ENCODE data around the gene IVD.

Gene IVD

DNA sequence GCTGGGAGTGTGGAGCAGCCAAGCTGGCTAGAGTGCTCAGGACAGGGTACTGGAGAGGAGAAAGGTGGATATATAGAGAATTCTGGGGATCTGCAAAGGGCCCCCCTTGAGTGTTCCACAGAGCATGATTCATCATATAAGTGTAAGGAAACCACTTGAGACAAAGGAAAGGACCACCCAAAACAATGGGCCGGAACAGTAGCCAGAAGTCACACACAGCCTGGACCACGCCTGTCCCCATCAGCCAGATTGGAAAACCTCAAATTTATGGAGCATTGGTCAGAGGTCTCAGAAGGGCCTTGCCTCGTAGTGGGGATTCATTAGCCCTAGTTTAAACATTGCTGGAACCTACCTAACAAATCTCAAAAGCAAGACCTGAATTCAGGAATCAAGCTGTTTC lies 28.0 kb upstream of the IVD start:
- no peak for DNase-seq (ENCODE audit: low spot score)

DNA sequence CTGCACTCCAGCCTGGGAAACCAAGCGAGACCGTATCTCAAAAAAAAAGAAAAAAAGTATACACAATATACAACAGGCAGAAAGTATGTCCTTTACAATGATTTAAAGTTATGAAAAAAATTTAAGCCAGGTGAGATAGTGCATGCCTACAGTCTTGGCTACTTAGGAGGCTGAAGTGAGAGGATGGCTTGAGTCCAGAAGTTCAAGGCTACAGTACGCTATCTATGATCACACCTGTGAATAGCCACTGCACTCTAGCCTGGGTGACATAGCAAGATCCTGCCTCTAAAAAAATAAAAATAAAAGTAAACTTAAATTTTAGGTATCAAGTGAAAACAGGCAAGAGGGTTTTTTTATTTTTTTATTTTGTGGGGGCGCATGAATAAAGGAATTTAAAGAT lies 26.2 kb upstream of the IVD start:
- DNase-seq (ENCODE audit: low spot score), result no peak

DNA sequence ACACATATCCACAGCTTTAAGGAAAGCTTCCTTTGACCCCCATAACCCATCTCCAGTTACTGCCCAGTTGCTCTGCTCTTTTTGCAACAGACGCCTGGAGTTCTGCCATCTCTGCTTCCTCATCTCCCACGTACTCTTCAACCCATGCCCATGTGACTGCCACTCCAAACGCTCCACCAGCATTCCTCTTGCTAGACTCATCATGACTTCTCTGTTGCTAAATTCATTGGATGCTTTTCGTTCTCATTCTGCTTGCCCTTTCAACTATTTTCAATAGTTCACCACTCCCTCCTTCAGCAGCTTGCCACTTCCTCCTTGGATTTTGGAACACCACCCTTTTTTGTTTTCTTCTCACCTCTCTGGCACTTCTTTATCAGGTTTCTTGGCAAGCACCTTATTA lies 25.7 kb upstream of the IVD start:
- DNase-seq (ENCODE audit: low spot score), result peak; percentile 56

- no peak for DNase-seq (ENCODE audit: low spot score)
Observed at GRCh38 chr15:40380636-40381035, 25.0 kb upstream of the IVD start.

GRCh38 chr15:40381818-40382529 lies 23.6 kb upstream of the IVD start:
- no peak for DNase-seq (ENCODE audit: low spot score)

GRCh38 chr15:40382580-40383456 lies 22.8 kb upstream of the IVD start, which contains the start of gene KNSTRN:
Gene KNSTRN, plus strand, starts transcription at chr15:40382721. Its CDS starts 115 bp downstream, at chr15:40382836.
- DNase-seq (ENCODE audit: low spot score), result peak; percentile 93

DNA sequence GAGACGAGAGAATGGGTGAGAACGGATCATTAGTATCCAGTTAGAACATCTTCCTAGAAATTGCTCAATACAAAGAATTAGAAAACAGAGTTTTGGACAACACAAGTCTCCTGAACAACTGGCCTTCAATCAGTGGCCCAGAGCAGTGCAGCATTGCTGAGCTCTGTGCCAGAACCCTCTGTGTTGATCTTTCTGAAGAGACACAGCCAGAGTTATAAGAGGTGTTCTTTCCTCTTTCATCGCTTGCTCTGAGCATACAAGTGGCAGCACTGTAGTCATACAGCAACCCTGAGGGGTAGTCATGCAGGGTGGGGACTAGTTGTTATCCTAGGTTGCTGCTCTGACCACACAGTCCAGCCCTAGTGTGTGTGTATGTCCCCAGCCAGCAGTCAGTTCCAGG lies 19.1 kb upstream of the IVD start:
- no peak for DNase-seq (ENCODE audit: low spot score)

DNA sequence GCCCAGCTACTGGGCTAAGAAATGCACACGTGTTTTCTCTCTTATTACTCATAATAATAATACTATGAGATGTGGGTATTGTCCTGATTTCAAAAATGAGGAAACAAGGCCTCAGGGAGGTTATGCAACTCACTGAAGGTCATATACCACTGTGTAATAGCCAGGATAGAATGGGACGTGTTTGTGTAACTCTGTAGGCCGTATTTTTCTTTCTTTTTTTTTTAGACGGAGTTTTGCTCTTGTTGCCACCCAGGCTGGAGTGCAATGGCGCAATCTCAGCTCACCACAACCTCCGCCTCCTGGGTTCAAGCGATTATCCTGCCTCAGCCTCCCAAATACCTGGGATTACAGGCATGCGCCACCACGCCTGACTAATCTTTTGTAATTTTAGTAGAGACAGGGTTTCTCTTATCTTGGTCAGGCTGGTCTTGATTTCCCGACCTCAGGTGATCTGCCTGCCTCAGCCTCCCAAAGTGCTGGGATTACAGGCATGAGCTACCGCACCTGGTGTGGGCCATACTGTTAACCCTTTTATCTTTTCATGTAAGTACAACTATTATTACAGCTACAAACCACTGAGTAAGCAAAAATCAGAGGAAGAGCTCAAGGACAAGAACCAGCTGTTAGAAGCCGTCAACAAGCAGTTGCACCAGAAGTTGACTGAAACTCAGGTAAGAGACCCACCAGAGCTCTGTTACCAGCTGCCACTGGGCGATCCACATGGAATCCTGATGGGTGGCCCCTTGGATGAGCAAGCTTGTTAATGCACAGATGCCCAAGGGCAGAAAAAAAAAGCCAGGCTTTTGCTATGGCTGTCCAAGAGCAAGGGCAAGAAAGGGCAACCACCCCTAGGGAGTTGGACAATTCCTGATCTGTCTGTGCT lies 16.4 kb upstream of the IVD start:
- DNase-seq (ENCODE audit: low spot score), result no peak

GRCh38 chr15:40389824-40390595 lies 15.6 kb upstream of the IVD start:
- DNase-seq (ENCODE audit: low spot score), result no peak

DNA sequence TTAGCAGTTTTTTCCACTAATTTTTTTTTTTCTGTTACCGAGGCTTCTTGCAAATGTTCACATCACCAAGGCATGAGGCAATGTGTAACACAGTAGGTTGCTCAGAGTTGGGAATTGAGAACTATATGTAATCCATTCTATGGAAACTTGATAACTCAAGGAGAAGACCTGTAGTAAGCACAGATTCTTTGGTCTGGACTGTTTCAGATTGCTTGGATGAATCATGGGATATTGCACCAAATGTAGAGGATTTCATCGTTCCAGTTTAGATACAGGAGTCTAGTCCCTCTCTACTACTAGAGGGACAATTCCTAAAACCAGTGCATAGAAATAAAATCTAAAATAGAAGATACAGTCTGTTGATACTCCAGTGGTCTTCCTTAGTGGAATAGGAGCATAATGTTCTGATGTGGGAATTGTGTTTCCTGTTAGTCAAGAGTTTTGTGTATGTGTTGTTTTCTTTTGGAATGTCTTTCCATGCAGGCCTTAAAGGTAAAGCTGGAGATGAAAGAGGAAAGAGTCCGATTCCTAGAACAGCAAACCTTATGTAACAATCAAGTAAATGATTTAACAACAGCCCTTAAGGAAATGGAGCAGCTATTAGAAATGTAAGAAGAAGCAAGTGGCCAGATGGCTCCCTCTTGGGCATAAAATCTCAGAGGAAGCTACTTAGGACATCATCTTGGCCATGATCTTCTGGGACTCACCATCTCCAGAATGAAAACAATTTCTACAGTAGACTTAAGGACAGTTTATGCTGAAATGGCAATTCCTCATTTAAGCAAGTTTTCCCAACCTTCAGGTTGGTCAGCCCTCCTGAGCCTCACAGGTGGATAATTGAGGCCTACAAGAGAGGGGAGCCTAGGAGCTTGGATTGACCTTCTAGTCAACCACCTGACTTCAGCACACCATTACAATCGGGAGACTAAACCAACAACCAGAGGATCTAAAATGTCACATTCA lies 12.3 kb upstream of the IVD start:
- DNase-seq (ENCODE audit: low spot score), result no peak

- no peak for DNase-seq (ENCODE audit: low spot score)
Observed at GRCh38 chr15:40397688-40398412, 7.7 kb upstream of the IVD start.

DNA sequence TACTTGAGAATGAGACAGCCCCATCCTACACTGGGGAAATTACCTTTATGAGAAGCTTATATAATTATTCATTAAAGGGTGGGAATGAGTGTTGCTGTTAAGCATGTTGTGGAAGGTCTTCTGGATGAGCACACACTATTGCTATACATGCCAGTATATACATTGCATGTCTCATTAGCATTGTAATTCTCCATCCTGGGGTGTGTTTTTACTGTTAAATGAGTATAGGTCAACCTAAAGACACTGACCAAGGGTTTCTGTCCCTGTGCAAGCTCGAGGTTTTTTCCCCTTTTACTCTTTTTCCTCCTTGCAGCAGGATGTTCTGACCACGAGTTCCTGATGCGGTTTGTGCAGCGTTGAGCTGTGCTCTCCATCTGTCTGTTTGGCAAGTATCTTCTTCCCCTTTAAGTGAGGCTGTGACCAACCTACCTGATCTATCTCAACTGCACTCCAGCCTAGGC lies 7.2 kb upstream of the IVD start:
- DNase-seq (ENCODE audit: low spot score), result no peak

DNA sequence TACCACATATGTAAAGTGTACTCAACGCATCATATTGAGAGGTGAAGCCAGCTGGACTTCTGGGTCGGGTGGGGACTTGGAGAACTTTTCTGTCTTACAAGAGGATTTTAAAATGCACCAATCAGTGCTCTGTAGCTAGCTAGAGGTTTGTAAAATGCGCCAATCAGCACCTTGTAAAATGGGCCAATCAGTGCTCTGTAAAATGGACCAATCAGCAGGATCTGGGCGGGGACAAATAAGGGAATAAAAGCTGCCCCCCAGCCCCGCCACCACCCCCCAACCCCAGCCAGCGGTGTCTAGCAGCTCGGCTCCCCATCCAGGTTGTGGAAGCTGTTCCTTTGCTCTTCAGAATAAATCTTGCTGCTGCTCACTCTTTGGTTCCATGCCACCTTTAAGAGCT lies 6.2 kb upstream of the IVD start:
- no peak for DNase-seq (ENCODE audit: low spot score)

DNA sequence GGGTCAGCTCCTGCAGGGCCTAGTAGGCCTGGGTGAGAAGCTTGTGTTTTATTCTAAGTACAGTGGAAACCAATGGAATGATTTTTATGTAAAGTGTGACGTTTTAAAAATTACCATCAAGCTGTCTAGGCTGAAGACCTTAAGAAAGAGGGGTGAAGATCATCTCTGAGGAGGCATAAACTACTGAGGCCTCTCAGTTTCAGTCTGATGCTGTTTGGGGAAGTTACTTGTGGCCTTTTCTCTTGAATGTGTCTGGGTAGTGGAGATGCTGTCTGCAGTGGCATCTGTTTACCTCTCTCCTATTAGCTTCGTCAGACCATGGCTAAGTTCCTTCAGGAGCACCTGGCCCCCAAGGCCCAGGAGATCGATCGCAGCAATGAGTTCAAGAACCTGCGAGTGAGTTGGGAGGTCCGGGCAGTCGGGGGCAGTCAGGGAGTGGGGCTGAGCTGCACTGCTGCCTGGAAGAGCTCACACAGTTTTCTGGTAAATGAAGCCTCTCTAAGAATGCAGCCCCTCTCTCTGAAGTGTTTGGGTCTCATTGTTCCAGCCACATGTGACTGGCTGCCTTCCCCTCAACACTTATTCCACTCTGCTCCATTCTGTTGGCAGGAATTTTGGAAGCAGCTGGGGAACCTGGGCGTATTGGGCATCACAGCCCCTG lies 1.9 kb downstream of the IVD start:
- no peak for DNase-seq (ENCODE audit: low spot score)

- no peak for DNase-seq (ENCODE audit: low spot score)
Observed at GRCh38 chr15:40409366-40409765, 3.8 kb downstream of the IVD start.

- DNase-seq (ENCODE audit: low spot score), result no peak
Observed at GRCh38 chr15:40410476-40410875, 4.9 kb downstream of the IVD start.

DNA sequence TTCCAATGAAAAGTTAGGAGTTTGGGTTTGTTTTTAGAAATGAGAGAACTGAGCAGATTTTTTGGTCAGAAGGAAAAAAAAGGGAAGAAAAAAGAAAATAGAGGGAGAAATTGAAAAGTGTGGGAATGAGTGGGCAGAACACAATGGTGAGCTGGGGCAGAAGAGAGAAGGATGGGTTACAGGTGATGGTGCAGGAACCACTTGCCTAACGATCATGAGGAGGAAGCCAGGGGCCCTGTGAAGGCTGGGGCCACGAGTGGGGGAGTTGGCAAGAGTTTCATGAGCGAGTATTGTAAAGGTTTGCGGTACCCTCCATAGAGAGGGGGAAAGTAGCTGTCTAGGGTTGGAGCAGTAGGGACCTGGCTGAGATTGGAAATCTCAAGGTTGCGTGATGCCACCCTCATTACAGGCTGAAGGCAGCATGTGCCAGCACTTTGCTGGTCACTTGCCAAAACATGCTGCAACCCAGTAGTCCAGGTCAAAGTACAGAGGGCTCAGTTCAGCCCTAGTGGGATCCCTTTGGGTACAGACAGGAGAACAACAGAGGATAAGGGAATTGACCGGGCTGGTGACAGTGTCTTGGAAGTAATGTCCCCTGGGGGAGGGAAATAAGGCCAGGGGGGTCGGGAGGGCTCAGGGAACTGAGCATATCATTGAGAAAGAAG lies 6.6 kb downstream of the IVD start:
- DNase-seq (ENCODE audit: low spot score), result no peak

DNA sequence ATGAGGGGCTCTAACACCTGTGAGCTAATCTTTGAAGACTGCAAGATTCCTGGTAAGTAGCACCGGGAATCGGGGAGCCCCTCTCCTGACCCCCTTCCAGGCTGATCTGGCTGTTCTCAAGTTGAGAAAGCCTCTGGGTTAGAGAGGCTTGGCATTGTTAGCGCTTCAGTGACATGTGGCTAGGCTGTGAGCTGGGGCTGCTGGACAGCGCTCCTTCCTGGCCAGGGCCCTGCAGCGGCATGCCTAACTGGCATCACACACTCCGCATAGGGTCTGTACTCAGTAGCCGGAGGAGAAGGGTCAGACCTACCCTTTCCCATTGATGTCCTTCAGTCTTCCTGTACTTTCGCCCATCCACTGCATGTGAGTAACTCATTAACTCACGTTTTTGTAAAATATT lies 7.4 kb downstream of the IVD start:
- DNase-seq (ENCODE audit: low spot score), result no peak

GRCh38 chr15:40414816-40415215 lies 9.2 kb downstream of the IVD start:
- DNase-seq (ENCODE audit: low spot score), result no peak

Measured in COLO829 (cell line).